HCT116 (cell line): ENCODE data around the gene PRR20E. TPM values are rescaled to one million over a fixed set of nuclear protein-coding genes. Genes with fewer than 3 reads are reported as not detected.

Source experiments
- ATAC-seq: fragments of 200-7000 bp; cut with Tn5 transposase; 2 replicates; pipeline ENCODE4 v1.9.1; 2020; ENCODE audit warnings: mild to moderate bottlenecking, moderate library complexity
- BruUV-seq: library from RNA; stranded (reverse); fragments of 400-500 nt; replicated peaks from 2 replicates; lab custom pipeline; 2021; lab: Mats Ljungman, UMichigan
- CTCF ChIA-PET: fragments of 300-600 bp; sonication (Branson Sonifier 250); formaldehyde crosslinking; loops from one replicate; lab custom pipeline; 2021; ENCODE audit warnings: antibody characterized with exemption; lab: Charles Lee
- POLR2A ChIA-PET: fragments of 300-600, 350-600 bp; sonication (Branson Sonifier 250); formaldehyde crosslinking; loops from one replicate; lab custom pipeline; 2021; ENCODE audit warnings: antibody characterized with exemption; lab: Charles Lee
- RAD21 ChIA-PET, 2 experiments: fragments of 300-600 bp; sonication (Branson Sonifier 250); formaldehyde crosslinking; loops; one replicate each; lab custom pipeline; 2023; ENCODE audit warnings: low total read pairs in 2 of 2; ENCODE audit not compliant: uncharacterized antibody in 2 of 2, unreplicated experiment in 2 of 2, low non-redundant PET in 1 of 2; lab: Charles Lee
- DNase-seq: peaks from one replicate; pipeline ENCODE4 v3.0.0-alpha.2; 2010; ENCODE audit warnings: low read depth, low spot score
- H2AFZ ChIP-seq: fragments of 200-600 bp; shearing (Covaris generic), sonication (generic); 2 replicates; pipeline ENCODE4 v1.6.1; 2017; ENCODE audit warnings: low read depth, mixed run types, mixed read lengths, antibody characterized with exemption, low read length; ENCODE audit not compliant: poor library complexity, severe bottlenecking
- H3K27ac ChIP-seq: 2 replicates; pipeline ENCODE4 v1.5.1; 2012; ENCODE audit warnings: low read depth, low read length
- H3K27me3 ChIP-seq: fragments of 200-600 bp; sonication (generic); 2 replicates; pipeline ENCODE4 v1.6.1; 2016; ENCODE audit warnings: mixed run types, low read length, mixed read lengths; ENCODE audit not compliant: insufficient read depth
- H3K36me3 ChIP-seq, 2 experiments: fragments of 200-500 bp in 1 of 2; fragments of 200-600 bp in 1 of 2; sonication (Bioruptor generic) in 1 of 2; sonication (generic) in 1 of 2; 2 replicates each; pipeline versions ENCODE4 v1.5.1 to v1.6.1; 2014 to 2016; ENCODE audit warnings: low read length in 2 of 2, inconsistent platforms in 1 of 2, mixed read lengths in 1 of 2, mixed run types in 1 of 2; ENCODE audit not compliant: insufficient read depth in 2 of 2, control insufficient read depth in 1 of 2
- H3K4me1 ChIP-seq, 2 experiments: fragments of 200-600 bp in 1 of 2; sonication (generic) in 1 of 2; 2 replicates each; pipeline versions ENCODE4 v1.5.1 to v1.6.1; 2012 to 2017; ENCODE audit warnings: low read length in 2 of 2, inconsistent platforms in 1 of 2, mild to moderate bottlenecking in 1 of 2, mixed read lengths in 1 of 2, mixed run types in 1 of 2, moderate library complexity in 1 of 2; ENCODE audit not compliant: insufficient read depth in 2 of 2, control insufficient read depth in 1 of 2
- H3K4me2 ChIP-seq: fragments of 200-600 bp; sonication (generic); 2 replicates; pipeline ENCODE4 v1.6.1; 2017; ENCODE audit warnings: mixed run types, low read length, mixed read lengths
- H3K4me3 ChIP-seq, 2 experiments: fragments of 200-600 bp in 1 of 2; sonication (generic) in 1 of 2; replicated peaks in 1 of 2; 2 replicates each; pipeline ENCODE4 v1.5.1; 2011 to 2016; ENCODE audit warnings: low read length in 2 of 2, control low read depth in 1 of 2, low read depth in 1 of 2, mild to moderate bottlenecking in 1 of 2, mixed read lengths in 1 of 2, mixed run types in 1 of 2
- H3K79me2 ChIP-seq: fragments of 200-600 bp; sonication (generic); 2 replicates; pipeline ENCODE4 v1.6.1; 2017; ENCODE audit warnings: mild to moderate bottlenecking, mixed run types, low read length, moderate library complexity, mixed read lengths; ENCODE audit not compliant: insufficient read depth
- H3K9ac ChIP-seq: fragments of 200-600 bp; sonication (generic); 2 replicates; pipeline ENCODE4 v1.6.1; 2016; ENCODE audit warnings: low read length, mixed read lengths
- H3K9me2 ChIP-seq: fragments of 200-600 bp; sonication (generic), shearing (Covaris generic); 2 replicates; pipeline ENCODE4 v1.6.1; 2017; ENCODE audit warnings: mixed run types, mild to moderate bottlenecking, moderate library complexity; ENCODE audit not compliant: insufficient read depth
- H3K9me3 ChIP-seq, 2 experiments: fragments of 200-500 bp in 1 of 2; fragments of 200-600 bp in 1 of 2; sonication (Bioruptor generic) in 1 of 2; sonication (generic) in 1 of 2; 2 replicates each; pipeline ENCODE4 v1.6.1; 2014 to 2017; ENCODE audit warnings: low read length in 2 of 2, mixed read lengths in 2 of 2, inconsistent platforms in 1 of 2, low read depth in 1 of 2, mild to moderate bottlenecking in 1 of 2, mixed run types in 1 of 2, moderate library complexity in 1 of 2; ENCODE audit not compliant: control insufficient read depth in 1 of 2, insufficient read depth in 1 of 2
- H4K20me1 ChIP-seq: fragments of 200-600 bp; sonication (generic), shearing (Covaris generic); 2 replicates; pipeline ENCODE4 v1.6.1; 2017; ENCODE audit warnings: mixed run types, mild to moderate bottlenecking, moderate library complexity; ENCODE audit not compliant: insufficient read depth
- CEBPB ChIP-seq: IDR thresholded peaks from 2 replicates; pipeline ENCODE4 v1.6.1; 2012; ENCODE audit warnings: low read depth
- EGR1 ChIP-seq: IDR thresholded peaks from 2 replicates; pipeline ENCODE4 v1.6.1; 2012; ENCODE audit warnings: low read depth
- YY1 ChIP-seq: IDR thresholded peaks from 2 replicates; pipeline ENCODE4 v1.6.1; 2011; ENCODE audit warnings: low read length, low read depth, moderate library complexity, mild to moderate bottlenecking; ENCODE audit not compliant: insufficient replicate concordance; ENCODE audit errors: extremely low read depth
- ZBTB33 ChIP-seq: IDR thresholded peaks from 2 replicates; pipeline ENCODE4 v1.6.1; 2011; ENCODE audit warnings: mild to moderate bottlenecking, low read length, moderate library complexity; ENCODE audit not compliant: insufficient replicate concordance; ENCODE audit errors: extremely low read depth
- intact Hi-C: fragments of 100-400 bp; cut with micrococcal nuclease; formaldehyde crosslinking; loops from 2 replicates; pipeline ENCODE4 v1.10.0; 2022
- total RNA-seq: library from RNA; stranded (reverse); gene quantifications from one replicate; pipeline ENCODE4 v1.2.1, GENCODE V29; 2021; ENCODE audit not compliant: unreplicated experiment
- TF ChIP-seq, protein P1 (sequence below), 3 experiments: fragments of 200-600 bp in 1 of 3; sonication (generic) in 1 of 3; IDR thresholded peaks in 2 of 3; conservative IDR thresholded peaks in 1 of 3; 2 replicates each; pipeline ENCODE4 v1.5.1; 2012 to 2017; ENCODE audit warnings: low read depth in 2 of 3, low read length in 2 of 3, antibody characterized with exemption in 1 of 3, borderline replicate concordance in 1 of 3, control low read depth in 1 of 3, mild to moderate bottlenecking in 1 of 3, mixed read lengths in 1 of 3, mixed run types in 1 of 3, moderate library complexity in 1 of 3; ENCODE audit not compliant: insufficient read depth in 1 of 3
- TF ChIP-seq, protein P2 (sequence below): IDR thresholded peaks from 2 replicates; pipeline ENCODE4 v1.6.1; 2012

The PRR20E gene
- total RNA-seq, 1 experiment from 2014 or later, result not detected

DNA sequence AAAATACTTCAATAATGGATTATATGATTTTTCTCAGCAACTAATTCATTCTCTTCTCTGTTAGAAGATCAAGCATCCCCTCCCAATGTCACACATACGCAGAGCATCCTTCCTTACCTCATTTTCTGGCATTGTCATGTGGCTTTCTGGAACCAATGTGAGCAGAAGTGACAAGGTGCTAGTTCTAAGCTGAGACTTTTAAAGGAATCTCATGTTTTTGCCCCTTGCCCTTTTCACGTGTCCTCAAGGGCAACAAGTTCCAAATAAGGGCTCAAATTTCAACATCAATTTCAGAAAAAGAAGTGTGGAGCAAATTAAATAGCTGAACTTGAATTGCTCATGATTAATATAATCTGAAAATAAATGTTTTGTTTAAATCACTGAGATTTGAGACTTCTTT is 30.9 kb upstream of the PRR20E start:
- Histone ChIP-seq H3K9me2 (no peaks in the 10 kb centered on the region), H3K27me3 (no peaks in the 10 kb centered on the region), H3K4me1 (no peaks in the 10 kb centered on the region), H3K9me3 (peaks cover 11 to 21% of the 10 kb centered on the region in 2 experiments), H3K4me3 (no peak overlapping the region), H3K36me3 (no peaks in the 10 kb centered on the region), H3K4me2 (no peak overlapping the region), H3K9ac (no peak overlapping the region), H3K79me2 (no peaks in the 10 kb centered on the region), H4K20me1 (no peaks in the 10 kb centered on the region), H3K27ac (no peak overlapping the region), H2AFZ (no peak overlapping the region)
- DNase-seq, result no peak
- TF ChIP-seq, protein P1, sequence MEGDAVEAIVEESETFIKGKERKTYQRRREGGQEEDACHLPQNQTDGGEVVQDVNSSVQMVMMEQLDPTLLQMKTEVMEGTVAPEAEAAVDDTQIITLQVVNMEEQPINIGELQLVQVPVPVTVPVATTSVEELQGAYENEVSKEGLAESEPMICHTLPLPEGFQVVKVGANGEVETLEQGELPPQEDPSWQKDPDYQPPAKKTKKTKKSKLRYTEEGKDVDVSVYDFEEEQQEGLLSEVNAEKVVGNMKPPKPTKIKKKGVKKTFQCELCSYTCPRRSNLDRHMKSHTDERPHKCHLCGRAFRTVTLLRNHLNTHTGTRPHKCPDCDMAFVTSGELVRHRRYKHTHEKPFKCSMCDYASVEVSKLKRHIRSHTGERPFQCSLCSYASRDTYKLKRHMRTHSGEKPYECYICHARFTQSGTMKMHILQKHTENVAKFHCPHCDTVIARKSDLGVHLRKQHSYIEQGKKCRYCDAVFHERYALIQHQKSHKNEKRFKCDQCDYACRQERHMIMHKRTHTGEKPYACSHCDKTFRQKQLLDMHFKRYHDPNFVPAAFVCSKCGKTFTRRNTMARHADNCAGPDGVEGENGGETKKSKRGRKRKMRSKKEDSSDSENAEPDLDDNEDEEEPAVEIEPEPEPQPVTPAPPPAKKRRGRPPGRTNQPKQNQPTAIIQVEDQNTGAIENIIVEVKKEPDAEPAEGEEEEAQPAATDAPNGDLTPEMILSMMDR (IDR thresholded peaks at IDR 0.05 in 2 of 3, conservative IDR thresholded peaks at IDR 0.05 in 1 of 3; ENCODE audit: borderline replicate concordance in 1 of 3, insufficient read depth in 1 of 3, low read depth in 2 of 3, low read length in 2 of 3), result no peak
- TF ChIP-seq CEBPB (no peak), EGR1 (no peak), YY1 (no peak), ZBTB33 (no peak)
- TF ChIP-seq, protein P2, sequence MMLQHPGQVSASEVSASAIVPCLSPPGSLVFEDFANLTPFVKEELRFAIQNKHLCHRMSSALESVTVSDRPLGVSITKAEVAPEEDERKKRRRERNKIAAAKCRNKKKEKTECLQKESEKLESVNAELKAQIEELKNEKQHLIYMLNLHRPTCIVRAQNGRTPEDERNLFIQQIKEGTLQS, result no peak
- CTCF ChIA-PET, result no interaction called here
- ATAC-seq, result no peak
- RAD21 ChIA-PET, result no interaction called here
- intact Hi-C loops, result no loop called here
- POLR2A ChIA-PET, result no interaction called here
- no TSS peak for BruUV-seq
